GM12878 (cell line): ENCODE data around the gene GLMP.

Experiments used
- BHLHE40 ChIP-seq, 2 experiments: fragments of 450-650 bp in 1 of 2; IDR thresholded peaks; 2 replicates each; pipeline ENCODE4 v1.6.1; 2011 to 2017; ENCODE audit warnings: low read depth in 2 of 2, borderline replicate concordance in 1 of 2, improper control_type of control experiment in 1 of 2, low read length in 1 of 2, mild to moderate bottlenecking in 1 of 2
- CTCF ChIP-seq, 3 experiments: IDR thresholded peaks in 2 of 3; conservative IDR thresholded peaks in 1 of 3; 2 replicates each; pipeline ENCODE4 v1.5.1; 2011; ENCODE audit warnings: low read depth in 3 of 3, low read length in 3 of 3, mild to moderate bottlenecking in 3 of 3, control low read depth in 2 of 3, moderate library complexity in 2 of 3, inconsistent platforms in 1 of 3, mixed read lengths in 1 of 3; ENCODE audit not compliant: control insufficient read depth in 2 of 3, insufficient read depth in 1 of 3; ENCODE audit errors: extremely low read depth in 1 of 3
- EZH2 ChIP-seq: IDR thresholded peaks from 2 replicates; pipeline ENCODE4 v1.6.1; 2012; ENCODE audit warnings: low read depth, mild to moderate bottlenecking, control low read depth, inconsistent platforms, low read length, borderline replicate concordance; ENCODE audit not compliant: control insufficient read depth
- IKZF1 ChIP-seq: fragments of 450-650 bp; conservative IDR thresholded peaks from 2 replicates; pipeline ENCODE4 v1.6.1; 2017; ENCODE audit warnings: antibody characterized with exemption, mild to moderate bottlenecking
- IRF4 ChIP-seq: IDR thresholded peaks from 2 replicates; pipeline ENCODE4 v1.6.1; 2011; ENCODE audit warnings: low read depth, low read length
- JUND ChIP-seq: IDR thresholded peaks from 2 replicates; pipeline ENCODE4 v1.6.1; 2012; ENCODE audit warnings: low read depth, mild to moderate bottlenecking, low read length, improper control_type of control experiment, moderate library complexity
- POLR2A ChIP-seq: IDR thresholded peaks from 2 replicates; pipeline ENCODE4 v1.6.1; 2011; ENCODE audit warnings: low read depth, mild to moderate bottlenecking, low read length
- POLR2AphosphoS5 ChIP-seq: IDR thresholded peaks from 2 replicates; pipeline ENCODE4 v1.6.1; 2011; ENCODE audit warnings: mild to moderate bottlenecking, low read length, inconsistent platforms
- TARDBP ChIP-seq: IDR thresholded peaks from 2 replicates; pipeline ENCODE4 v1.6.1; 2016; ENCODE audit warnings: borderline replicate concordance
- TCF12 ChIP-seq: IDR thresholded peaks from 2 replicates; pipeline ENCODE4 v1.6.1; 2011; ENCODE audit warnings: low read depth, mild to moderate bottlenecking, low read length
- ZNF274 ChIP-seq: IDR thresholded peaks from one replicate; pipeline ENCODE4 v1.8.0; 2011; ENCODE audit not compliant: insufficient read length, insufficient read depth
- ZSCAN29 ChIP-seq: fragments of 450-650 bp; IDR thresholded peaks from 2 replicates; pipeline ENCODE4 v1.6.1; 2017; ENCODE audit warnings: mild to moderate bottlenecking, moderate library complexity

- no peak for TF ChIP-seq IRF4
- TF ChIP-seq EZH2, result no peak
- no peak for TF ChIP-seq BHLHE40 (IDR thresholded peaks at IDR 0.05; ENCODE audit: borderline replicate concordance in 1 of 2, low read depth in 2 of 2, low read length in 1 of 2)
- no peak for TF ChIP-seq IKZF1
- no peak for TF ChIP-seq POLR2A
- TF ChIP-seq POLR2AphosphoS5, result no peak
- no peak for TF ChIP-seq JUND
- TF ChIP-seq CTCF (IDR thresholded peaks at IDR 0.05 in 2 of 3, conservative IDR thresholded peaks at IDR 0.05 in 1 of 3; ENCODE audit: control insufficient read depth in 2 of 3, extremely low read depth in 1 of 3, insufficient read depth in 1 of 3, low read depth in 3 of 3, low read length in 3 of 3), result no peak
- TF ChIP-seq TARDBP, result no peak
- TF ChIP-seq TCF12, result no peak
- no peak for TF ChIP-seq ZSCAN29
- no peak for TF ChIP-seq ZNF274
Observed at GRCh38 chr1:156270314-156270713, 25.2 kb downstream of the GLMP start.
